Measurements from ENCODE around the gene ASIC4. TPM values are rescaled to one million over a fixed set of nuclear protein-coding genes. Genes with fewer than 3 reads are reported as not detected.
A peak's percentile ranks its signal among the peaks of the same experiment; 100 is the strongest.

The ASIC4 gene
- total and polyA plus RNA-seq, 2 of the 4 experiments (the other 2 are of a cell fraction) = 0.10 TPM; not detected in 1

DNA sequence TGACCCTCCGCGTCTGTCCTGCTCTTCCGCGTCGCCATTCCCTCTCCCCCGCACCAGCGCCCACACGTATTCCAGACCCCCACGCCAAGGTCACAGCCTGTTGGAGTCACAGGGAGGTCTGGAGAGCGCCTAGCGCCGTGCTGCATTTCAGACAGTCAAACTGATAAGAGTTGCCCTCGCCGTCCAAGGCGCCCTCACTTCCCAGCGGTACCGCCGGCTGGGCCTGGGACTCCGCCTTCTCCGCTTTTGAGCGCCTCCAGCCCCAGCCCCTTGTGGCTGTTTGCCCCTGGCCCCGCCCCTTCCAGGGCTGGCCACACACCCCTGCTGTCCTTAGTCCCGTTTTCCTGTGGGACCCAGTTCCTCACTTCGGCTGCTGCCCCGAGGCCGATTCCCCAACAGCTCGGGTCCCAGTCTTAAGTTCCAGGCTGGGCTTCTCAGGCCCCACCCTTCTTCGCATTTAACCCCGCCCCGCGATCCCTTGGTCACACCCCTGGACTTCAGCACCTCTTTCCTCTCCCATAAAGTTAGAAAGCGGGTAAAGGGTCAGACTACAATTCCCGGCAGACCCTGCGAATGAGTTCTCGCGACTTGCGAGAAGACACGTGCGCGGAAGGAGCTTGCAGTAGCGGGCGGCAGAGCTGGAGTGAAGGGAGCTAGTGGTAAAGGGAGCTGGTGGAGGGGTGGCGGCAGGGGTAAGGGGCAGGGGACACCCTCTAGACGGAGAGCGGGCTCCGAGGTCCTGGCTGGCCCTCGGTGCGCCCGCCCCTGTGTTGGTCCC is 15.8 kb upstream of the ASIC4 start, which contains the start of gene GMPPA:
Gene GMPPA (plus strand): TSS at position 612 of the 778 bp plus-strand sequence. CDS start 1,085 bp downstream, outside the sequence.
- Histone ChIP-seq H2AFZ (replicated peaks; ENCODE audit: low read length, poor library complexity) (peak within 1 kb of the TSS; percentile 98), H3K9me3 (ENCODE audit: control insufficient read depth, insufficient read depth, low read length) (no peaks in the 10 kb centered on the region), H3K9me1 (ENCODE audit: insufficient read depth, low read length) (peaks cover 12% of the 10 kb centered on the region), H3K23ac (ENCODE audit: low read depth, low read length) (peak within 1 kb of the TSS; percentile 97), H4K5ac (ENCODE audit: low read depth, low read length) (peak within 1 kb of the TSS; percentile 65), H3K27me3 (ENCODE audit: control insufficient read depth, insufficient read depth, low read length) (no peaks in the 10 kb centered on the region; the same call in 1 of the 2 replicates), H3K36me3 (ENCODE audit: control insufficient read depth, insufficient read depth, low read length) (peaks cover 8% of the 10 kb centered on the region), H2BK5ac (ENCODE audit: low read depth, low read length, poor library complexity, severe bottlenecking) (peak within 1 kb of the TSS; percentile 90), H3K4me3 (ENCODE audit: insufficient read depth, low read depth, low read length) (peak within 1 kb of the TSS; percentile 62), H3K4ac (ENCODE audit: low read depth, low read length) (peak within 1 kb of the TSS; percentile 99), H3K4me2 (ENCODE audit: low read depth, low read length) (peak within 1 kb of the TSS; percentile 83), H2BK20ac (ENCODE audit: low read depth, low read length) (no peak within 1 kb of the TSS), H3K18ac (ENCODE audit: low read depth, low read length) (peak within 1 kb of the TSS; percentile 47), H2AK9ac (replicated peaks; ENCODE audit: low read depth, low read length, poor library complexity) (peak within 1 kb of the TSS; percentile 100), H3K27ac (ENCODE audit: insufficient read depth, low read length) (peak within 1 kb of the TSS; percentile 89), H3K14ac (replicated peaks; ENCODE audit: low read depth, low read length) (peak within 1 kb of the TSS; percentile 100), H3K56ac (ENCODE audit: extremely low read depth, insufficient read depth, low read length) (peak within 1 kb of the TSS; percentile 93), H4K8ac (ENCODE audit: low read depth in 2 of 2, low read length in 2 of 2) (peak within 1 kb of the TSS; percentile 76 to 97), H3K4me1 (ENCODE audit: control insufficient read depth, insufficient read depth, low read length) (peaks cover 15% of the 10 kb centered on the region), H2BK15ac (ENCODE audit: low read depth, low read length) (peak within 1 kb of the TSS; percentile 36; the same call in 1 of the 3 replicates), H2BK120ac (ENCODE audit: low read depth, low read length) (peak within 1 kb of the TSS; percentile 60), H4K20me1 (ENCODE audit: insufficient read depth, low read length) (no peaks in the 10 kb centered on the region), H4K91ac (ENCODE audit: insufficient read depth, low read depth, low read length) (peak within 1 kb of the TSS; percentile 96), H3K79me1 (ENCODE audit: low read depth in 1 of 2, low read length in 2 of 2) (peaks cover 18 to 32% of the 10 kb centered on the region in 2 experiments), H3K9ac (ENCODE audit: low read depth, low read length) (peak within 1 kb of the TSS; percentile 91), H2AK5ac (ENCODE audit: low read depth, low read length) (peak within 1 kb of the TSS; percentile 88)
- intact Hi-C loops (cut with micrococcal nuclease) (loop anchor here (1.0 to 2.0 kb wide), 2 partner anchors 23 to 38 kb away; no protein-coding TSS in a partner anchor), in situ Hi-C loops (cut with MboI; ENCODE audit: low sequenced_read_pairs) (no loop called here), dilution Hi-C loops (cut with HindIII; ENCODE audit: low sequenced_read_pairs, unreplicated experiment) (no loop called here)
- CTCF ChIA-PET = interaction anchor here (0.6 to 4.1 kb wide), 4 partner anchors 11 to 488 kb away, joined by 3 to 28 read pairs (median 4); no protein-coding TSS in a partner anchor
- no TSS peak for BruUV-seq (replicated peaks)
- peak; percentile 85 for ATAC-seq (ENCODE audit: low read depth)
- TF ChIP-seq MAFK (IDR thresholded peaks at IDR 0.05; ENCODE audit: low read depth, low read length) (no peak), POLR2A (IDR thresholded peaks at IDR 0.05; ENCODE audit: low read depth, low read length) (peak; percentile 86), RCOR1 (IDR thresholded peaks at IDR 0.05; ENCODE audit: insufficient replicate concordance, low read length) (peak; percentile 61), MXI1 (IDR thresholded peaks at IDR 0.05; ENCODE audit: borderline replicate concordance, low read depth, low read length) (0 out of 2 replicates have a peak, but pooled peaks have one; percentile 3), SMC3 (IDR thresholded peaks at IDR 0.05; ENCODE audit: low read depth, low read length) (no peak), MAZ (IDR thresholded peaks at IDR 0.05; ENCODE audit: borderline replicate concordance, low read depth, low read length) (peak; percentile 77), CHD1 (IDR thresholded peaks at IDR 0.05; ENCODE audit: low read depth, low read length) (no peak), BHLHE40 (IDR thresholded peaks at IDR 0.05; ENCODE audit: low read depth, low read length) (no peak; the same call in 1 of the 2 replicates), RFX5 (IDR thresholded peaks at IDR 0.05; ENCODE audit: low read depth, low read length) (no peak)
- TF ChIP-seq, protein P1, sequence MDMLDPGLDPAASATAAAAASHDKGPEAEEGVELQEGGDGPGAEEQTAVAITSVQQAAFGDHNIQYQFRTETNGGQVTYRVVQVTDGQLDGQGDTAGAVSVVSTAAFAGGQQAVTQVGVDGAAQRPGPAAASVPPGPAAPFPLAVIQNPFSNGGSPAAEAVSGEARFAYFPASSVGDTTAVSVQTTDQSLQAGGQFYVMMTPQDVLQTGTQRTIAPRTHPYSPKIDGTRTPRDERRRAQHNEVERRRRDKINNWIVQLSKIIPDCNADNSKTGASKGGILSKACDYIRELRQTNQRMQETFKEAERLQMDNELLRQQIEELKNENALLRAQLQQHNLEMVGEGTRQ (IDR thresholded peaks at IDR 0.05; ENCODE audit: low read depth, low read length) = peak; percentile 91
- POLR2A ChIA-PET (ENCODE audit: unreplicated experiment) = interaction anchor here (0.6 to 1.4 kb wide), 5 partner anchors 10 to 46 kb away, joined by 3 to 4 read pairs (median 3); no protein-coding TSS in a partner anchor
- 0% methylated on average over 16 of the region's 49 CpGs; no CpG with 5 or more reads in 1 of the 2 experiments for WGBS, 2 experiments (ENCODE audit: extremely low coverage in 2 of 2, insufficient read length in 1 of 2)
- peak; percentile 99 for DNase-seq
